HUES48 (cell line): ENCODE data around the gene BCAS3.
A peak's percentile ranks its signal among the peaks of the same experiment; 100 is the strongest.
"Not testable (repeated sequence)": the region's sequence is repeated elsewhere in the genome, so short reads cannot be mapped to it uniquely, and the experiment has no call there.

ENCODE experiments used
- H3K27ac ChIP-seq: one replicate; pipeline ENCODE4 v1.7.0; 2013; ENCODE audit warnings: low read depth, low read length, inconsistent platforms
- H3K27me3 ChIP-seq: 2 replicates; pipeline ENCODE4 v1.6.1; 2013; ENCODE audit warnings: mild to moderate bottlenecking, low read length; ENCODE audit not compliant: control insufficient read depth, insufficient read depth
- H3K36me3 ChIP-seq: 2 replicates; pipeline ENCODE4 v1.6.1; 2013; ENCODE audit warnings: low read length; ENCODE audit not compliant: control insufficient read depth, insufficient read depth
- H3K4me1 ChIP-seq: 2 replicates; pipeline ENCODE4 v1.6.1; 2013; ENCODE audit warnings: mild to moderate bottlenecking, low read length; ENCODE audit not compliant: control insufficient read depth, insufficient read depth
- H3K4me3 ChIP-seq: 2 replicates; pipeline ENCODE4 v1.5.1; 2013; ENCODE audit warnings: mild to moderate bottlenecking, low read depth, low read length
- H3K9ac ChIP-seq: 2 replicates; pipeline ENCODE4 v1.6.1; 2013; ENCODE audit warnings: mild to moderate bottlenecking, low read depth, low read length, moderate library complexity
- H3K9me3 ChIP-seq: 2 replicates; pipeline ENCODE4 v1.6.1; 2013; ENCODE audit warnings: low read length; ENCODE audit not compliant: control insufficient read depth, insufficient read depth

BCAS3 gene

DNA sequence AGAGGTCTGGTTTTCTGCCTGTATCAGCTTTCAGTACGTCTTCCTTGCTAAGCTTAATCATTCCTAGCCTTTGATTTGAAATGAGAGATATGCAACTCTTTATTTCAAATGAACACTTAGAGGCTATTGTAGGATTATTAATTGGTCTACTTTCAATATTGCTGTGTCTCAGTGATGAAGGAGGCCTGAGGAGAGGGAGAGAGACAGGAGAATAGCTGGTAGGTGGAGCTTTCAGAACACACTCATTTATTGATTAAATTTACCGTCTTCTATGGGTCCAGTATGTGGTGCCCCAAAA is 187.0 kb downstream of the BCAS3 start:
- H3K36me3 ChIP-seq: no peaks in the 10 kb centered on the region
- no peaks in the 10 kb centered on the region for H3K4me1 ChIP-seq
- H3K9me3 ChIP-seq: no peaks in the 10 kb centered on the region
- H3K27me3 ChIP-seq: no peaks in the 10 kb centered on the region
- no peak overlapping the region for H3K9ac ChIP-seq
- H3K27ac ChIP-seq: no peak overlapping the region
- H3K4me3 ChIP-seq: no peak overlapping the region

DNA sequence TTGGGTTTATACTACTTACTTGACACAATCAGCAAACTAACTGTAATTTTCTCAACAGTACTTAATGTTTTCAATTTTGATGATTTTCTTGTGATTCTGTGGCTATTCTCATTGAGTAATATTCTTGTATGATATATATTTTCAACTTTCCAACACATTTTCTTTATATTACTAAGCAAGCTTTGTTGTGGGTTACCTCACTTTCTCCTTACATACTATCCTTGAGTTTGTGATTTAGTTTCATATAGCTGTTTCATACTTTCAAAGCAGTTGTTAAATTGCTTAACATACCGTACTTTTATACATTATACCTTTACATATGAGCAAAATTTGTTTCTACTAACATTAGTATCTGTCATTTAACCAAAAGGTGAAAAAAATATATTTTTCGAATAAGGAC is 197.1 kb downstream of the BCAS3 start:
- no peaks in the 10 kb centered on the region for H3K9me3 ChIP-seq
- no peaks in the 10 kb centered on the region for H3K36me3 ChIP-seq
- no peak overlapping the region for H3K4me3 ChIP-seq
- H3K9ac ChIP-seq: no peak overlapping the region
- H3K27me3 ChIP-seq: no peaks in the 10 kb centered on the region
- no peaks in the 10 kb centered on the region for H3K4me1 ChIP-seq
- no peak overlapping the region for H3K27ac ChIP-seq

DNA sequence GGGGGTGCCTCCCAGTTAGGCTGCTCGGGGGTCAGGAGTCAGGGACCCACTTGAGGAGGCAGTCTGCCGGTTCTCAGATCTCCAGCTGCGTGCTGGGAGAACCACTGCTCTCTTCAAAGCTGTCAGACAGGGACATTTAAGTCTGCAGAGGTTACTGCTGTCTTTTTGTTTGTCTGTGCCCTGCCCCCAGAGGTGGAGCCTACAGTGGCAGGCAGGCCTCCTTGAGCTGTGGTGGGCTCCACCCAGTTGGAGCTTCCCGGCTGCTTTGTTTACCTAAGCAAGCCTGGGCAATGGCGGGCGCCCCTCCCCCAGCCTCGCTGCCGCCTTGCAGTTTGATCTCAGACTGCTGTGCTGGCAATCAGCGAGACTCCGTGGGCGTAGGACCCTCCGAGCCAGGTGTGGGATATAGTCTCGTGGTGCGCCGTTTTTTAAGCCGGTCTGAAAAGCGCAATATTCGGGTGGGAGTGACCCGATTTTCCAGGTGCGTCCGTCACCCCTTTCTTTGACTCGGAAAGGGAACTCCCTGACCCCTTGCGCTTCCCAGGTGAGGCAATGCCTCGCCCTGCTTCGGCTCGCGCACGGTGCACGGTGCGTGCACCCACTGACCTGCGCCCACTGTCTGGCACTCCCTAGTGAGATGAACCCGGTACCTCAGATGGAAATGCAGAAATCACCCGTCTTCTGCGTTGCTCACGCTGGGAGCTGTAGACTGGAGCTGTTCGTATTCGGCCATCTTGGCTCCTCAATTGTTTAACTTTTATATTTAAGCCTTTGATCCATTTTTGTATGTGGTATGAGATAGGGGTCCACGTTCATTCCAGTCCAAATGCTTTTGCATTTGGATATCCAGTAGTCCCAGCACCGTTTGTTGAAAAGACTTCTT is 209.3 kb downstream of the BCAS3 start:
- H3K9ac ChIP-seq: peak overlapping the region; percentile 83
- H3K27ac ChIP-seq, H3K4me1 ChIP-seq, H3K27me3 ChIP-seq, H3K36me3 ChIP-seq, H3K9me3 ChIP-seq: not testable (repeated sequence)
- peak overlapping the region; percentile 61 for H3K4me3 ChIP-seq

DNA sequence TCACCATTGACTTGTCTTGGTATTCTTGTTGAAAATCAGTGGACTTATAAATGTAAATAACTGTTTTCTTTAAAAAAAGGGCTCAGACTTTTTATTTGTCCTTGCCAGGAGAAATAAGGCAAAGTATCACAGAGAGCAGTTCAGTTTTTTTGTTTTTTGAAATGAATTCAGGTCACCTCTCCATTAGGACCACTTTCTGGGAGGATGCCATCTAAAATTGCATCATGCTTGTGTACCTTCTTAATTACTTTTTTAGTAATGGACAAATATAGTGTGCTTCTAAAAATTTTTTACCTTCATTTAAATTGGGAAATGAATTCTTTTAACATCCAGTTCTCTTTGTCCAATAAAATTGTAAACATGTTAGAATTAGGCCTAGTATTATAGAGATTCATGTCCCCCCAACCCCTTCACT is 210.0 kb downstream of the BCAS3 start:
- H3K36me3 ChIP-seq: no peaks in the 10 kb centered on the region
- peak overlapping the region; percentile 61 for H3K4me3 ChIP-seq
- no peaks in the 10 kb centered on the region for H3K27me3 ChIP-seq
- H3K9ac ChIP-seq: peak overlapping the region; percentile 83
- no peak overlapping the region for H3K27ac ChIP-seq
- H3K9me3 ChIP-seq: no peaks in the 10 kb centered on the region
- 0 out of 2 replicates have a peak, but pooled peaks cover 4% of the 10 kb centered on the region for H3K4me1 ChIP-seq

DNA sequence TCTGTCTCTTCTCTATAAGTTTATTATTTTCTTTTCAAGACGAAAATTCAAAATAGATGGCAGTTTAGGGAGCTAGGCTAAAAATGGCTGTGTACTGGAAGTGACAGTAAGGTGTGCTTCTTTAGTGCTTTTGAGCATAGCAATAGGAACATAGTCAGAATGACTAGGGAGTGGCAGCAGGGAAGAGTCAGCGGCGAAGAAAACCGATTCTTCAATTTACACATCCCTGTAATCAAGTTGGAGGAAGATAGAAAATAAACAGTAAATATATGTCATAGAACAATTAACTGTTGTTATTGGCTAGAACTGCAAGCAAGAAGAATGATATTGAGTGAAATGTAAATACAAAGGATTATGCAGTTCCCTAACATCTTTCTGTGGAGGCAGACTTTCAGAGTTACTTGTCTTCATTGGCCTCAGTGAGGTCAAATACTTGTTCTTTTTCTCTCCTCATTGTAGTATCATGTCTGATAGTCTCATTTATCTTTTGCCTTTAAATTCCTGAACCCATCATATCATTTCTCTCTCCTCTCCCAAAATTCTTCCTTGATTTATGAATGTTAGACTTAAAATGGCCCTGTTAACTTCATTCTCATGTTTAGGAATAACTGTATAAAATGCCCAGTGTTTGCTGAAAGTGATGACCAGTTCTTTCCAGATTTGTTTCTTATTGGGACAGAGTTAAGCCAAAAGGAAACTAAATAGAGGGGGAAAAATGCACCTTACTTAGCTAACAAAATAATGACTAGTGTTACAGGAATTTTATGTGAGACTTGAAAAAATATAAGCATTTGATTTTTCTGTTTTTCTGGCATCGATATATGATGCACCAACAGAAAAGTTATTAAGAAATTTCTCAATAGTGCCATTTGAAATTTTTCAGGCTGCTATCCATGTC is 211.4 kb downstream of the BCAS3 start:
- no peaks in the 10 kb centered on the region for H3K36me3 ChIP-seq
- H3K4me3 ChIP-seq: no peak overlapping the region
- no peaks in the 10 kb centered on the region for H3K27me3 ChIP-seq
- no peaks in the 10 kb centered on the region for H3K9me3 ChIP-seq
- H3K27ac ChIP-seq: no peak overlapping the region
- 0 out of 2 replicates have a peak, but pooled peaks cover 4% of the 10 kb centered on the region for H3K4me1 ChIP-seq
- H3K9ac ChIP-seq: no peak overlapping the region

DNA sequence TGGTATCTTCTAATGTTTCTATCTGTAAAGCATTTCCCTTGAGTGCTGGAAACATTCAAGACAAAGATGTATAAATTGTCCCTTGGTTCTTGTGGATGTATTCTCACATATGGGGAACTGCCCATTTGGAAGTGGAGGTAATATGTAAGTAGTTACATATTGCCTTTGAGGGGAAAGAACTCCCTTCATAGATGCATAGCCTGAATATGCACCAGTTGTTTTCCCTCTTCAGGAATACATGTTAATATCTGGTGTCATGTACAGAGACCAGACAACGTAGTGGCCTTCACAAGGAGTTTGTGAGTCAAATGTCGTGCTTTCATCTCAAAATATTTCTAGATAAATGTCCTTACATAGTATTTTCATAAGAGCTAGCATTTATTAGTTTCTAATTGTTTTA is 213.5 kb downstream of the BCAS3 start:
- Histone ChIP-seq H3K27me3 (no peaks in the 10 kb centered on the region), H3K9ac (no peak overlapping the region), H3K9me3 (no peaks in the 10 kb centered on the region), H3K36me3 (no peaks in the 10 kb centered on the region), H3K4me1 (0 out of 2 replicates have a peak, but pooled peaks cover 4% of the 10 kb centered on the region), H3K4me3 (no peak overlapping the region), H3K27ac (no peak overlapping the region)

DNA sequence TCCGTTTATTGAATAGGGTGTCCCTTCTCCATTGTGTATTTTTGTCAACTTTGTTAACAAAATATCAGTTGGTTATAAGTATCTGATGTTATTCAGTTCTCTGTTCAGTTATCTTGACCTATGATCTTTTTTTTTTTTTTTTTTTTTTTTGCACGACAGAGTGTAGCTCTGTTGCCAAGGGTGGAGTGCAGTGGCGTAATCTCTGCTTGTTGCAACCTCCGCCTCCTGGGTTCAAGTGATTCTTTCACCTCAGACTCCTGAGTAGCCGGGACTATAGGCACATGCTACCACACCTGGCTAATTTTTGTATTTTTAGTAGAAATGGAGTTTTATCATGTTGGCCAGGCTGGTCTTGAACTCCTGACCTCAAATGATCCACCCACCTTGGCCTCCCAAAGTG is 215.8 kb downstream of the BCAS3 start:
- H3K27ac ChIP-seq: no peak overlapping the region
- no peaks in the 10 kb centered on the region for H3K27me3 ChIP-seq
- H3K36me3 ChIP-seq: no peaks in the 10 kb centered on the region
- no peaks in the 10 kb centered on the region for H3K9me3 ChIP-seq
- no peak overlapping the region for H3K9ac ChIP-seq
- H3K4me1 ChIP-seq: no peaks in the 10 kb centered on the region
- no peak overlapping the region for H3K4me3 ChIP-seq

DNA sequence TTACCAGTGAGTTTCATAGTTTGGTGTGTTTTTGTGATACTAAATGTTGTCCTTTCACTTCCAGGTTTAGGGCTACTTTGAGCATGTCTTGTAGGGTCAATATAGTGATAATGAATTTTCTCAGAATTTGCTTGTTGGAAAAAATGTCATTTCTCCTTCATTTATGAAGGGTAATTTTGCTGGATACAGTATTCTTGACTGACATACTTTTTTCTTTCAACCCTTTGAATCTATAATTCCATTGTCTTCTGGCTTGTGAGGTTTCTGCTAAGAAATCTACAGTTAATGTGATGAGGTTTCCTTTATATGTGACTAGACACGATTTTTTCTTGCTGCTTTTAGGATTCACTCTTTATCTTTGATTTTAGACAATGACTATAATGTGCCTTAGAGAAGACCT is 219.3 kb downstream of the BCAS3 start:
- Histone ChIP-seq H3K27ac (no peak overlapping the region), H3K36me3 (no peaks in the 10 kb centered on the region), H3K4me1 (no peaks in the 10 kb centered on the region), H3K9ac (no peak overlapping the region), H3K9me3 (no peaks in the 10 kb centered on the region), H3K27me3 (no peaks in the 10 kb centered on the region), H3K4me3 (no peak overlapping the region)

DNA sequence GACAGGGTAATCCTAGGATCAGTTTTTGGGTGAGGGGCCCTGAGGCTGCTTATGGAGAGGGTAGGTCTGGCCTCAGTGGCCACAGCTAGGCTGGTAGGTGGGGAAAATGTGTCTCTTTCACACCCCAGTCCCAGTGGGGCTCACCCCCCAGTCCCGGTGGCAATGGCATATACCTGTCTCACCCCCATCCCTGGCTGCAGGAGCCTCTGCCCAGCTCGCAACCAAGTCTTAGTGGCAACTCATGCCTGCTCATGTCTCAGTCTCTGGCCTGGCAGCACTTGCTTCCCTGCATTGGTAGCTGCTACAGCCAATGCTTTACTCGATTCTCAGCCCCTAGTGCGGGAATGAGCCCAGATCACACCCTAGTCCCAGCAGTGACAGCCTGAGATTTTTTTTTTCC is 221.5 kb downstream of the BCAS3 start:
- H3K36me3 ChIP-seq: no peaks in the 10 kb centered on the region
- H3K27ac ChIP-seq: no peak overlapping the region
- H3K27me3 ChIP-seq: no peaks in the 10 kb centered on the region
- H3K4me3 ChIP-seq: no peak overlapping the region
- H3K4me1 ChIP-seq: no peaks in the 10 kb centered on the region
- no peaks in the 10 kb centered on the region for H3K9me3 ChIP-seq
- no peak overlapping the region for H3K9ac ChIP-seq

DNA sequence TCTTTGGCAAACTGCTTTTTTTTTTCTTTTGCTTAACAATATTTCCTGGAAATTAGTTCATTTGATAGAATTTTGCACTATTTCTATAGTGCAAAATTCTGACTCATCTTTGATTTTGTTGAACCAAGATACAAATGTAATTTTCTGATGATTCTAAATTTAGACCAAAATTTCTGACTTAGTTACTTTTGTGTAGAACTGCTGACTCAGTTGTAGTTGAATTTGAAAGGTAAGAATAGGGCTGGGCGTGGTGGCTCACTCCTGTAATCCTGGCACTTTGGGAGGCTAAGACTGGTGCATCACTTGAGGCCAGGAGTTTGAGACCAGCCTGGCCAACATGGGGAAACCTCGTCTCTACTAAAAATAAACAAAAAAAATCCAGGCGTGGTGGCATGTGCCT is 223.0 kb downstream of the BCAS3 start:
- peaks cover 3% of the 10 kb centered on the region for H3K4me1 ChIP-seq
- H3K27ac ChIP-seq: no peak overlapping the region
- no peaks in the 10 kb centered on the region for H3K36me3 ChIP-seq
- no peaks in the 10 kb centered on the region for H3K9me3 ChIP-seq
- no peak overlapping the region for H3K4me3 ChIP-seq
- H3K9ac ChIP-seq: no peak overlapping the region
- H3K27me3 ChIP-seq: no peaks in the 10 kb centered on the region

DNA sequence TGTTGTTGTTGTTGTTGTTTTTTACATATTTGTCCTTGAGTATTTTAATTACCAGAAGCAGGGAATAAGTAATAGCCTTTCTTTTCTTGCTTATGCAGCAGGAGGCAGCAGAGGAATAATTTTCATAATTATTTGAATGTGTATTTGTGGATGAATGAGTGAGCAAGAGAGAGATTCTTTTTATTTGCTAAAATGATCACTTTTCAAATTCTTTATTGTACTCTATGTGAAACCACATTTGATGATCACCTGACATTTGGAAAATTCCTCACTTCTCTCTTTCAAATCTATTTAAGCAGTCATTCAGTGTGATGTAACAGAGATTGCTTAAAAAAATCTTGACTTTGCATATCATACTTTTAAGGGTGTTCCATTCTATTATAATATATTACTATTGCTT is 223.6 kb downstream of the BCAS3 start:
- Histone ChIP-seq H3K36me3 (no peaks in the 10 kb centered on the region), H3K27ac (no peak overlapping the region), H3K4me1 (peaks cover 5% of the 10 kb centered on the region), H3K4me3 (no peak overlapping the region), H3K27me3 (no peaks in the 10 kb centered on the region), H3K9ac (no peak overlapping the region), H3K9me3 (no peaks in the 10 kb centered on the region)
